HCT116 (cell line): ENCODE results near the gene GPT2. TPM values are rescaled to one million over a fixed set of nuclear protein-coding genes. Genes with fewer than 3 reads are reported as not detected.

Source experiments
- ATAC-seq: fragments of 200-7000 bp; cut with Tn5 transposase; 2 replicates; pipeline ENCODE4 v1.9.1; 2020; ENCODE audit warnings: mild to moderate bottlenecking, moderate library complexity
- BruUV-seq: library from RNA; stranded (reverse); fragments of 400-500 nt; replicated peaks from 2 replicates; lab custom pipeline; 2021; lab: Mats Ljungman, UMichigan
- CTCF ChIA-PET: fragments of 300-600 bp; sonication (Branson Sonifier 250); formaldehyde crosslinking; loops from one replicate; lab custom pipeline; 2021; ENCODE audit warnings: antibody characterized with exemption; lab: Charles Lee
- POLR2A ChIA-PET: fragments of 300-600, 350-600 bp; sonication (Branson Sonifier 250); formaldehyde crosslinking; loops from one replicate; lab custom pipeline; 2021; ENCODE audit warnings: antibody characterized with exemption; lab: Charles Lee
- RAD21 ChIA-PET, 2 experiments: fragments of 300-600 bp; sonication (Branson Sonifier 250); formaldehyde crosslinking; loops; one replicate each; lab custom pipeline; 2023; ENCODE audit warnings: low total read pairs in 2 of 2; ENCODE audit not compliant: uncharacterized antibody in 2 of 2, unreplicated experiment in 2 of 2, low non-redundant PET in 1 of 2; lab: Charles Lee
- DNase-seq: peaks from one replicate; pipeline ENCODE4 v3.0.0-alpha.2; 2010; ENCODE audit warnings: low read depth, low spot score
- H2AFZ ChIP-seq: fragments of 200-600 bp; shearing (Covaris generic), sonication (generic); 2 replicates; pipeline ENCODE4 v1.6.1; 2017; ENCODE audit warnings: low read depth, mixed run types, mixed read lengths, antibody characterized with exemption, low read length; ENCODE audit not compliant: poor library complexity, severe bottlenecking
- H3K27ac ChIP-seq: 2 replicates; pipeline ENCODE4 v1.5.1; 2012; ENCODE audit warnings: low read depth, low read length
- H3K27me3 ChIP-seq: fragments of 200-600 bp; sonication (generic); 2 replicates; pipeline ENCODE4 v1.6.1; 2016; ENCODE audit warnings: mixed run types, low read length, mixed read lengths; ENCODE audit not compliant: insufficient read depth
- H3K36me3 ChIP-seq, 2 experiments: fragments of 200-500 bp in 1 of 2; fragments of 200-600 bp in 1 of 2; sonication (Bioruptor generic) in 1 of 2; sonication (generic) in 1 of 2; 2 replicates each; pipeline versions ENCODE4 v1.5.1 to v1.6.1; 2014 to 2016; ENCODE audit warnings: low read length in 2 of 2, inconsistent platforms in 1 of 2, mixed read lengths in 1 of 2, mixed run types in 1 of 2; ENCODE audit not compliant: insufficient read depth in 2 of 2, control insufficient read depth in 1 of 2
- H3K4me1 ChIP-seq, 2 experiments: fragments of 200-600 bp in 1 of 2; sonication (generic) in 1 of 2; 2 replicates each; pipeline versions ENCODE4 v1.5.1 to v1.6.1; 2012 to 2017; ENCODE audit warnings: low read length in 2 of 2, inconsistent platforms in 1 of 2, mild to moderate bottlenecking in 1 of 2, mixed read lengths in 1 of 2, mixed run types in 1 of 2, moderate library complexity in 1 of 2; ENCODE audit not compliant: insufficient read depth in 2 of 2, control insufficient read depth in 1 of 2
- H3K4me2 ChIP-seq: fragments of 200-600 bp; sonication (generic); 2 replicates; pipeline ENCODE4 v1.6.1; 2017; ENCODE audit warnings: mixed run types, low read length, mixed read lengths
- H3K4me3 ChIP-seq, 2 experiments: fragments of 200-600 bp in 1 of 2; sonication (generic) in 1 of 2; replicated peaks in 1 of 2; 2 replicates each; pipeline ENCODE4 v1.5.1; 2011 to 2016; ENCODE audit warnings: low read length in 2 of 2, control low read depth in 1 of 2, low read depth in 1 of 2, mild to moderate bottlenecking in 1 of 2, mixed read lengths in 1 of 2, mixed run types in 1 of 2
- H3K79me2 ChIP-seq: fragments of 200-600 bp; sonication (generic); 2 replicates; pipeline ENCODE4 v1.6.1; 2017; ENCODE audit warnings: mild to moderate bottlenecking, mixed run types, low read length, moderate library complexity, mixed read lengths; ENCODE audit not compliant: insufficient read depth
- H3K9ac ChIP-seq: fragments of 200-600 bp; sonication (generic); 2 replicates; pipeline ENCODE4 v1.6.1; 2016; ENCODE audit warnings: low read length, mixed read lengths
- H3K9me2 ChIP-seq: fragments of 200-600 bp; sonication (generic), shearing (Covaris generic); 2 replicates; pipeline ENCODE4 v1.6.1; 2017; ENCODE audit warnings: mixed run types, mild to moderate bottlenecking, moderate library complexity; ENCODE audit not compliant: insufficient read depth
- H3K9me3 ChIP-seq, 2 experiments: fragments of 200-500 bp in 1 of 2; fragments of 200-600 bp in 1 of 2; sonication (Bioruptor generic) in 1 of 2; sonication (generic) in 1 of 2; 2 replicates each; pipeline ENCODE4 v1.6.1; 2014 to 2017; ENCODE audit warnings: low read length in 2 of 2, mixed read lengths in 2 of 2, inconsistent platforms in 1 of 2, low read depth in 1 of 2, mild to moderate bottlenecking in 1 of 2, mixed run types in 1 of 2, moderate library complexity in 1 of 2; ENCODE audit not compliant: control insufficient read depth in 1 of 2, insufficient read depth in 1 of 2
- H4K20me1 ChIP-seq: fragments of 200-600 bp; sonication (generic), shearing (Covaris generic); 2 replicates; pipeline ENCODE4 v1.6.1; 2017; ENCODE audit warnings: mixed run types, mild to moderate bottlenecking, moderate library complexity; ENCODE audit not compliant: insufficient read depth
- CBX3 ChIP-seq: IDR thresholded peaks from 2 replicates; pipeline ENCODE4 v1.6.1; 2012; ENCODE audit warnings: low read depth
- CEBPB ChIP-seq: IDR thresholded peaks from 2 replicates; pipeline ENCODE4 v1.6.1; 2012; ENCODE audit warnings: low read depth
- EGR1 ChIP-seq: IDR thresholded peaks from 2 replicates; pipeline ENCODE4 v1.6.1; 2012; ENCODE audit warnings: low read depth
- ELF1 ChIP-seq: IDR thresholded peaks from 2 replicates; pipeline ENCODE4 v1.6.1; 2012; ENCODE audit warnings: low read depth, borderline replicate concordance
- EZH2phosphoT487 ChIP-seq: fragments of 200-600 bp; IDR thresholded peaks from 2 replicates; pipeline ENCODE4 v1.6.1; 2018; ENCODE audit warnings: antibody characterized with exemption, borderline replicate concordance
- FOSL1 ChIP-seq: IDR thresholded peaks from 2 replicates; pipeline ENCODE4 v1.6.1; 2012; ENCODE audit warnings: low read depth
- JUND ChIP-seq: IDR thresholded peaks from 2 replicates; pipeline ENCODE4 v1.6.1; 2012
- MAX ChIP-seq: IDR thresholded peaks from 2 replicates; pipeline ENCODE4 v1.6.1; 2012
- POLR2A ChIP-seq: IDR thresholded peaks from 2 replicates; pipeline ENCODE4 v1.7.0; 2011; ENCODE audit warnings: borderline replicate concordance; ENCODE audit not compliant: insufficient read depth, insufficient read length; ENCODE audit errors: extremely low read depth
- POLR2AphosphoS5 ChIP-seq: IDR thresholded peaks from 2 replicates; pipeline ENCODE4 v1.6.1; 2011; ENCODE audit warnings: mild to moderate bottlenecking, low read depth, low read length, moderate library complexity
- SP1 ChIP-seq: IDR thresholded peaks from 2 replicates; pipeline ENCODE4 v1.6.1; 2012; ENCODE audit warnings: low read depth
- TCF7L2 ChIP-seq: IDR thresholded peaks from 2 replicates; pipeline ENCODE4 v1.7.0; 2011; ENCODE audit warnings: borderline replicate concordance, inconsistent platforms; ENCODE audit not compliant: insufficient read depth, insufficient read length; ENCODE audit errors: extremely low read depth
- YY1 ChIP-seq: IDR thresholded peaks from 2 replicates; pipeline ENCODE4 v1.6.1; 2011; ENCODE audit warnings: low read length, low read depth, moderate library complexity, mild to moderate bottlenecking; ENCODE audit not compliant: insufficient replicate concordance; ENCODE audit errors: extremely low read depth
- ZNF274 ChIP-seq: fragments of 200-500 bp; sonication (Bioruptor generic); IDR thresholded peaks from 2 replicates; pipeline ENCODE4 v1.6.1; 2014; ENCODE audit warnings: mild to moderate bottlenecking, low read depth, low read length, inconsistent platforms
- intact Hi-C: fragments of 100-400 bp; cut with micrococcal nuclease; formaldehyde crosslinking; loops from 2 replicates; pipeline ENCODE4 v1.10.0; 2022
- total RNA-seq: library from RNA; stranded (reverse); gene quantifications from one replicate; pipeline ENCODE4 v1.2.1, GENCODE V29; 2021; ENCODE audit not compliant: unreplicated experiment
- TF ChIP-seq, protein P1 (sequence below), 3 experiments: fragments of 200-600 bp in 1 of 3; sonication (generic) in 1 of 3; IDR thresholded peaks in 2 of 3; conservative IDR thresholded peaks in 1 of 3; 2 replicates each; pipeline ENCODE4 v1.5.1; 2012 to 2017; ENCODE audit warnings: low read depth in 2 of 3, low read length in 2 of 3, antibody characterized with exemption in 1 of 3, borderline replicate concordance in 1 of 3, control low read depth in 1 of 3, mild to moderate bottlenecking in 1 of 3, mixed read lengths in 1 of 3, mixed run types in 1 of 3, moderate library complexity in 1 of 3; ENCODE audit not compliant: insufficient read depth in 1 of 3
- TF ChIP-seq, protein P2 (sequence below): IDR thresholded peaks from 2 replicates; pipeline ENCODE4 v1.6.1; 2011; ENCODE audit warnings: mild to moderate bottlenecking, low read length, moderate library complexity; ENCODE audit not compliant: insufficient replicate concordance; ENCODE audit errors: extremely low read depth

The GPT2 gene
- total RNA-seq, 1 experiment from 2014 or later = 50.6 TPM

GRCh38 chr16:46842192-46842895, 41.8 kb upstream of the GPT2 start (continued):
- TF ChIP-seq, protein P1, sequence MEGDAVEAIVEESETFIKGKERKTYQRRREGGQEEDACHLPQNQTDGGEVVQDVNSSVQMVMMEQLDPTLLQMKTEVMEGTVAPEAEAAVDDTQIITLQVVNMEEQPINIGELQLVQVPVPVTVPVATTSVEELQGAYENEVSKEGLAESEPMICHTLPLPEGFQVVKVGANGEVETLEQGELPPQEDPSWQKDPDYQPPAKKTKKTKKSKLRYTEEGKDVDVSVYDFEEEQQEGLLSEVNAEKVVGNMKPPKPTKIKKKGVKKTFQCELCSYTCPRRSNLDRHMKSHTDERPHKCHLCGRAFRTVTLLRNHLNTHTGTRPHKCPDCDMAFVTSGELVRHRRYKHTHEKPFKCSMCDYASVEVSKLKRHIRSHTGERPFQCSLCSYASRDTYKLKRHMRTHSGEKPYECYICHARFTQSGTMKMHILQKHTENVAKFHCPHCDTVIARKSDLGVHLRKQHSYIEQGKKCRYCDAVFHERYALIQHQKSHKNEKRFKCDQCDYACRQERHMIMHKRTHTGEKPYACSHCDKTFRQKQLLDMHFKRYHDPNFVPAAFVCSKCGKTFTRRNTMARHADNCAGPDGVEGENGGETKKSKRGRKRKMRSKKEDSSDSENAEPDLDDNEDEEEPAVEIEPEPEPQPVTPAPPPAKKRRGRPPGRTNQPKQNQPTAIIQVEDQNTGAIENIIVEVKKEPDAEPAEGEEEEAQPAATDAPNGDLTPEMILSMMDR (IDR thresholded peaks at IDR 0.05 in 2 of 3, conservative IDR thresholded peaks at IDR 0.05 in 1 of 3; ENCODE audit: borderline replicate concordance in 1 of 3, insufficient read depth in 1 of 3, low read depth in 2 of 3, low read length in 2 of 3) = no peak
- no peak for TF ChIP-seq MAX

- DNase-seq (no peak), ATAC-seq (no peak)
- RAD21 ChIA-PET = no interaction called here
- intact Hi-C loops = no loop called here
- H3K9me2 ChIP-seq = no peaks in the 10 kb centered on the region
- no peak overlapping the region for H3K27ac ChIP-seq
- no peaks in the 10 kb centered on the region for H3K4me1 ChIP-seq
- CTCF ChIA-PET = interaction anchor here (0.8 kb wide), 1 partner anchor 10 kb away, joined by 3 read pairs; no protein-coding TSS in a partner anchor
- no peak overlapping the region for H2AFZ ChIP-seq
- no peak overlapping the region for H3K4me3 ChIP-seq
- H3K36me3 ChIP-seq = no peaks in the 10 kb centered on the region
- BruUV-seq = no TSS peak
- no peaks in the 10 kb centered on the region for H3K79me2 ChIP-seq
- H4K20me1 ChIP-seq = no peaks in the 10 kb centered on the region
- no peak overlapping the region for H3K9ac ChIP-seq
- no peaks in the 10 kb centered on the region for H3K27me3 ChIP-seq
- H3K9me3 ChIP-seq = no peaks in the 10 kb centered on the region
- POLR2A ChIA-PET = no interaction called here
- H3K4me2 ChIP-seq = no peak overlapping the region
- TF ChIP-seq JUND = no peak
- no peak for TF ChIP-seq EGR1
- no peak for TF ChIP-seq YY1
- no peak for TF ChIP-seq EZH2phosphoT487
- no peak for TF ChIP-seq FOSL1
- no peak for TF ChIP-seq CEBPB
- TF ChIP-seq SP1 = no peak
- TF ChIP-seq CBX3 = no peak
- no peak for TF ChIP-seq POLR2A
- TF ChIP-seq, protein P1 (IDR thresholded peaks at IDR 0.05 in 2 of 3, conservative IDR thresholded peaks at IDR 0.05 in 1 of 3; ENCODE audit: borderline replicate concordance in 1 of 3, insufficient read depth in 1 of 3, low read depth in 2 of 3, low read length in 2 of 3) = no peak
- TF ChIP-seq ZNF274 = no peak
- no peak for TF ChIP-seq MAX
- TF ChIP-seq POLR2AphosphoS5 = no peak
- TF ChIP-seq TCF7L2 = no peak
- TF ChIP-seq, protein P2, sequence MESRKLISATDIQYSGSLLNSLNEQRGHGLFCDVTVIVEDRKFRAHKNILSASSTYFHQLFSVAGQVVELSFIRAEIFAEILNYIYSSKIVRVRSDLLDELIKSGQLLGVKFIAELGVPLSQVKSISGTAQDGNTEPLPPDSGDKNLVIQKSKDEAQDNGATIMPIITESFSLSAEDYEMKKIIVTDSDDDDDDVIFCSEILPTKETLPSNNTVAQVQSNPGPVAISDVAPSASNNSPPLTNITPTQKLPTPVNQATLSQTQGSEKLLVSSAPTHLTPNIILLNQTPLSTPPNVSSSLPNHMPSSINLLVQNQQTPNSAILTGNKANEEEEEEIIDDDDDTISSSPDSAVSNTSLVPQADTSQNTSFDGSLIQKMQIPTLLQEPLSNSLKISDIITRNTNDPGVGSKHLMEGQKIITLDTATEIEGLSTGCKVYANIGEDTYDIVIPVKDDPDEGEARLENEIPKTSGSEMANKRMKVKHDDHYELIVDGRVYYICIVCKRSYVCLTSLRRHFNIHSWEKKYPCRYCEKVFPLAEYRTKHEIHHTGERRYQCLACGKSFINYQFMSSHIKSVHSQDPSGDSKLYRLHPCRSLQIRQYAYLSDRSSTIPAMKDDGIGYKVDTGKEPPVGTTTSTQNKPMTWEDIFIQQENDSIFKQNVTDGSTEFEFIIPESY = no peak
- TF ChIP-seq ELF1 = no peak
These were observed 40.1 kb upstream of the GPT2 start for GRCh38 chr16:46843898-46844642.
